Measurements from ENCODE around the gene FAM216B. TPM values are rescaled to one million over a fixed set of nuclear protein-coding genes. Genes with fewer than 3 reads are reported as not detected.

The FAM216B gene
- total RNA-seq, 2 donors from 2014 or later: 22.0 to 23.5 TPM

DNA sequence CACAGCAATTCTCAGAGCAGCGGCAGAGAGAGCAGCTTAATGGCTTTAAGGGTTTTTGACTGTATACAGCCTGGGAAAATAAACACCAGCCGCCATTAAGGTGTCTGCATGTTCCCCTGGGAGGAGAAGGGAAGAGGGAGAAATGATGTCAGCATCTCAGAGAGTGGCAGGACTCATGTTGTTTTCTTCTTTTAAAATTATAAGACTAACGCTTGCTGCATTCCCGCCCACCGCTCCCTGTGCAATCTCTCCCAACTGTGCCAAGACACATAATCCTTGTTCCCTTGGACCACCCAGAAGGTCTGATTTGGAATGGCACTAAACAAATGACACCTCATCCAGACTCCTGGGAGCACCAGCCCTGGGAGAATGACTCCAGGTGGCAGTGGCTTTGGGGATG lies 27.7 kb upstream of the FAM216B start:
- no peak for DNase-seq (ENCODE audit: low spot score)
- Histone ChIP-seq H3K9me3 (no peaks in the 10 kb centered on the region), H3K4me3 (no peak overlapping the region), H3K27me3 (no peaks in the 10 kb centered on the region), H3K27ac (no peak overlapping the region), H3K4me1 (peaks cover 0 to 16% of the 10 kb centered on the region in 2 donors), H3K36me3 (no peaks in the 10 kb centered on the region)
- TF ChIP-seq, protein P1, sequence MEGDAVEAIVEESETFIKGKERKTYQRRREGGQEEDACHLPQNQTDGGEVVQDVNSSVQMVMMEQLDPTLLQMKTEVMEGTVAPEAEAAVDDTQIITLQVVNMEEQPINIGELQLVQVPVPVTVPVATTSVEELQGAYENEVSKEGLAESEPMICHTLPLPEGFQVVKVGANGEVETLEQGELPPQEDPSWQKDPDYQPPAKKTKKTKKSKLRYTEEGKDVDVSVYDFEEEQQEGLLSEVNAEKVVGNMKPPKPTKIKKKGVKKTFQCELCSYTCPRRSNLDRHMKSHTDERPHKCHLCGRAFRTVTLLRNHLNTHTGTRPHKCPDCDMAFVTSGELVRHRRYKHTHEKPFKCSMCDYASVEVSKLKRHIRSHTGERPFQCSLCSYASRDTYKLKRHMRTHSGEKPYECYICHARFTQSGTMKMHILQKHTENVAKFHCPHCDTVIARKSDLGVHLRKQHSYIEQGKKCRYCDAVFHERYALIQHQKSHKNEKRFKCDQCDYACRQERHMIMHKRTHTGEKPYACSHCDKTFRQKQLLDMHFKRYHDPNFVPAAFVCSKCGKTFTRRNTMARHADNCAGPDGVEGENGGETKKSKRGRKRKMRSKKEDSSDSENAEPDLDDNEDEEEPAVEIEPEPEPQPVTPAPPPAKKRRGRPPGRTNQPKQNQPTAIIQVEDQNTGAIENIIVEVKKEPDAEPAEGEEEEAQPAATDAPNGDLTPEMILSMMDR (IDR thresholded peaks at IDR 0.05): no peak

DNA sequence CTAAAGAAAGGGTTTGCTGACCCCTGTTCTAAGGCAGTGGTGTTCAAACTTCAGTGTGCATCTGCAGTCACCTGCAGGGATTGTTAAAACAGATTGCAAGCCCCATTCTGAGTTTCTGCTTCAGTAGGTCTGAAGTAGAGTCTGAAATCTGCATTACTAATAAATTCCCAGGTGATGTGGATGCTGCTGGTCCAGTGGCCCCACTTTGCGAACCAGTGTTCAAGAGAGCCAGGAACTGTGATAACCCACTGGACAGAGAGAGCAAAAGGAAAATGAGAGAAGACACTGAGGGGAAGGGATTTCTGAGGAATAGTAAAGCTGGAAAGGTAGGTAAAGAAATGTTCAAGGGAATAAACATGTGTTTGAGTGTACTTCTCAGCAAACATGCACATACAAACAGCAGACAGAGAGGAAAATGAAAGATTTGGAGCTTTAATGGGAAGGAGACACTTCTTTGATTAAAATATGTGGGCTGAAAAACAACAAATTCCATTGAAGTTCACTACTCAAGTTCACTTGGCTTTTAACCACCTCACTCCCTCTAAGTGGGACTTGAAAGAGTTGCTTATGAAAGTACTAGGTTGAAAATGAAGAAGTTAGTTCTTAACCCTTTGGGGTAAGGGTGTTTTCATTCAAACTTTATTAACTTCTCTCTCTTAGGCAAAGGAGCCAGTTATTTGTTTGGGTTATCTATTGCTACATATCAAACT lies 26.4 kb upstream of the FAM216B start:
- DNase-seq (ENCODE audit: low spot score): no peak
- H3K27me3 ChIP-seq: no peaks in the 10 kb centered on the region
- TF ChIP-seq, protein P1 (IDR thresholded peaks at IDR 0.05): no peak
- H3K4me1 ChIP-seq: peaks cover 0 to 16% of the 10 kb centered on the region in 2 donors
- H3K36me3 ChIP-seq: no peaks in the 10 kb centered on the region
- no peak overlapping the region for H3K4me3 ChIP-seq
- H3K27ac ChIP-seq: no peak overlapping the region
- H3K9me3 ChIP-seq: no peaks in the 10 kb centered on the region

DNA sequence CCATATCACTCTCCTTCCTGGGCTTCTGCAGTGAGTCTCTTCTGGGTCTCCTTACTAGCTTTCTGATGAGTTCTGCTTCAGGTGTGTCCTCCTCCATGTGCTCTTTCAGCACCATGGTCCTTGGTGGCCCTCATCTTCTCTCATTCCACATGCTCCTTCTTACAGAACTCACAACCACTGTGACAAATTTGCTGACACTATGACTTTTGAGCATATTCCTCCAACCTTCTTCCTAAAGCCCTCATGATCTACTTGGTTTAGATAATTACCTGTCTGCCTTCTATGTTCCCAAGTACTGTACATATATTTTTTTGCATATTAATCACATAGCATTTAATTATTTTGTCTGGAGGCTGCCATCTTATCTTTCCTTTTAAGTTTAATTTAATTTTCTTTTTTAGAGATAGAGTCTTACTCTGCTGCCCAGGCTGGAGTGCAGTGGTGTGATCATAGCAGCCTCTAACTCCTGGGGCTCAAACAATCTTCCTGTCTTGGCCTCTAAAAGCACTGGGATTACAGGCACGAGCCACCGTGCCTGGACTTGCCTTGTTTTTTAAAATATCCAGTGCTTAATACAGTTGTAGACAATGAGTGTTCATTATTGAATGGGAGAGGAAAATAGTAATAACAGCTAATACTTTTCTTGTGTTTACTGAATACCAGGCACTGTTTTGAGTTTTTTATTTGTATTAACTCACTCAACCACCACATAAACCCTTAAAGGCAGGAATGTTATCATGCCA lies 23.5 kb upstream of the FAM216B start:
- TF ChIP-seq, protein P1 (IDR thresholded peaks at IDR 0.05): no peak
- Histone ChIP-seq H3K9me3 (no peaks in the 10 kb centered on the region), H3K36me3 (no peaks in the 10 kb centered on the region), H3K27me3 (no peaks in the 10 kb centered on the region), H3K4me3 (no peak overlapping the region), H3K4me1 (peaks cover 0 to 10% of the 10 kb centered on the region in 2 donors), H3K27ac (no peak overlapping the region)
- no peak for DNase-seq (ENCODE audit: low spot score)

DNA sequence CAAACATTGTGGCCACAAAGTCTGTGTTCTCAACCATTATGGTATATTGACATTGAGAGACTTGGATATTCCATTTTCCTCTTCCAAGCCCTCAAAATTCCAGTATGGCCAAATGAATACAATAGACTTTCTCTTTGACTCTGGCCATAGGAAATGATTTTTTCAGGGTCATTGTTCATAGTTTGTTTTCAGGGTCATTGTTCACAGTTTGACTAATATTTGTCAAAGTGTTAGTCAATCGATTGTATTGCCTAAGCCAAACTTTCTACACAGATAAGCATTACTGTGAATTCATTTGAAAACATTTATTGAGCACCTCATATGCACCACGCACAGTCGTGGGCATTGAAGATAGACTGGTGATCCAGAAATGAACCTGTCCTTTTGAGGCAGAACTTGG lies 22.9 kb upstream of the FAM216B start:
- Histone ChIP-seq H3K9me3 (no peaks in the 10 kb centered on the region), H3K27ac (no peak overlapping the region), H3K36me3 (no peaks in the 10 kb centered on the region), H3K4me1 (peaks cover 0 to 4% of the 10 kb centered on the region in 2 donors), H3K27me3 (no peaks in the 10 kb centered on the region), H3K4me3 (no peak overlapping the region)
- TF ChIP-seq, protein P1 (IDR thresholded peaks at IDR 0.05): no peak
- no peak for DNase-seq (ENCODE audit: low spot score)

DNA sequence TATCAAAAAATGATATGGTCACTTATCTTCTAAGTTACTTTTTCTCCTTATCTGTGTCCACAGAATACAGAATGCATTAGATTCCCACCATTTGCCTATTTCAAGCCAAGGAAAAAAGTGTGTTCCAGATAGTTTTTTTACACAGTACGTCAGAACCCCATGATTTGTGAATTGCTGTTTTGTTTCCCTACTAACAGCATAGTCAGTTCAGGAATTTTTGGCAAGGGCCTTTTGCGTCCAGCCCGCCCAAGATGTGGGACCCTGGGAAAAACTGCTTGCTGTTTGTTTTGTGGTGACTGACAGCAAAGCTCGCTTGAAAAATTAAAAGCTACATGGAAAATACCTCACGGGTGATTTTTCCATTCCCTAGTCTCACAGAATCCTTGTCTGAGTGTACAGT lies 20.4 kb upstream of the FAM216B start:
- Histone ChIP-seq H3K27ac (no peak overlapping the region), H3K27me3 (no peaks in the 10 kb centered on the region), H3K4me1 (no peaks in the 10 kb centered on the region), H3K36me3 (no peaks in the 10 kb centered on the region), H3K9me3 (no peaks in the 10 kb centered on the region), H3K4me3 (no peak overlapping the region)
- TF ChIP-seq, protein P1 (IDR thresholded peaks at IDR 0.05): no peak
- no peak for DNase-seq (ENCODE audit: low spot score)

Data from right atrium auricular region (tissue), 2 donors.